Globus pallidus (tissue), 1 donor: ENCODE results near the gene RGL3.
"Not testable (repeated sequence)": the region's sequence is repeated elsewhere in the genome, so short reads cannot be mapped to it uniquely, and the experiment has no call there.

Source experiments
- DNase-seq: peaks from one replicate; pipeline ENCODE4 v3.0.0-alpha.2; 2015; ENCODE audit warnings: low spot score

RGL3 gene

GRCh38 chr19:11383706-11384048 is 35.4 kb downstream of the RGL3 start:
- no peak for DNase-seq

- no peak for DNase-seq
These were observed 36.0 kb downstream of the RGL3 start for GRCh38 chr19:11382898-11383705.

- peak; percentile 95 for DNase-seq
These were observed 38.2 kb downstream of the RGL3 start for GRCh38 chr19:11380653-11381537.

- no peak for DNase-seq
These were observed 39.2 kb downstream of the RGL3 start for GRCh38 chr19:11379857-11380350.

- DNase-seq: not testable (repeated sequence)
These were observed 39.8 kb downstream of the RGL3 start for GRCh38 chr19:11379269-11379845.

- DNase-seq: no peak
These were observed 40.6 kb downstream of the RGL3 start for GRCh38 chr19:11378319-11379189.

- no peak for DNase-seq
These were observed 41.4 kb downstream of the RGL3 start for GRCh38 chr19:11377756-11378155.

- no peak for DNase-seq
These were observed 41.9 kb downstream of the RGL3 start for GRCh38 chr19:11377237-11377636.

GRCh38 chr19:11375143-11375948 is 43.8 kb downstream of the RGL3 start:
- no peak for DNase-seq

- peak; percentile 100 for DNase-seq
These were observed 44.5 kb downstream of the RGL3 start, which contains the start of gene SWSAP1 for GRCh38 chr19:11374433-11375142. Gene SWSAP1, plus strand, starts transcription at chr19:11374666. Its CDS starts 15 bp downstream, at chr19:11374681.

- no peak for DNase-seq
These were observed 45.2 kb downstream of the RGL3 start for GRCh38 chr19:11373885-11374432.

GRCh38 chr19:11373166-11373884 is 45.8 kb downstream of the RGL3 start:
- DNase-seq: no peak

- DNase-seq: no peak
These were observed 48.4 kb downstream of the RGL3 start for GRCh38 chr19:11370744-11371143.

GRCh38 chr19:11367528-11367927 is 51.6 kb downstream of the RGL3 start:
- DNase-seq: no peak

GRCh38 chr19:11365557-11366117 is 53.5 kb downstream of the RGL3 start:
- no peak for DNase-seq

GRCh38 chr19:11364935-11365334 is 54.2 kb downstream of the RGL3 start:
- no peak for DNase-seq

GRCh38 chr19:11364296-11364904 is 54.7 kb downstream of the RGL3 start:
- DNase-seq: no peak

GRCh38 chr19:11363881-11364280 is 55.2 kb downstream of the RGL3 start:
- no peak for DNase-seq
